PC-3 (cell line): ENCODE data around the gene ABCB8. TPM values are rescaled to one million over a fixed set of nuclear protein-coding genes. Genes with fewer than 3 reads are reported as not detected.

Experiments
- ATAC-seq: fragments of 200-7000 bp; cut with Tn5 transposase; 2 replicates; pipeline ENCODE4 v1.9.1; 2020; ENCODE audit warnings: mild to moderate bottlenecking, moderate library complexity
- BruUV-seq: library from RNA; stranded (reverse); fragments of 400-500 nt; replicated peaks from 2 replicates; lab custom pipeline; 2021; lab: Mats Ljungman, UMichigan
- CTCF ChIA-PET: fragments of 300-600 bp; sonication (Branson Sonifier 250); formaldehyde crosslinking; loops from one replicate; lab custom pipeline; 2022; ENCODE audit warnings: antibody characterized with exemption; lab: Charles Lee
- POLR2A ChIA-PET: fragments of 300-600 bp; sonication (Branson Sonifier 250); formaldehyde crosslinking; loops from one replicate; lab custom pipeline; 2022; ENCODE audit warnings: antibody characterized with exemption; ENCODE audit not compliant: unreplicated experiment; lab: Charles Lee
- DNase-seq: peaks from one replicate; pipeline ENCODE4 v3.0.0-alpha.2; 2015
- H2AFZ ChIP-seq: fragments of 300-600 bp; sonication (generic); 2 replicates; pipeline ENCODE4 v1.6.0; 2016; ENCODE audit warnings: antibody characterized with exemption, low read length
- H3F3A ChIP-seq: fragments of 300-600 bp; sonication (generic); one replicate; pipeline ENCODE4 v1.6.0; 2017; ENCODE audit warnings: antibody characterized with exemption, low read length, control low read depth, mild to moderate bottlenecking; ENCODE audit not compliant: unreplicated experiment
- H3K27ac ChIP-seq: fragments of 300-600 bp; sonication (generic); 2 replicates; pipeline ENCODE4 v1.5.1; 2016; ENCODE audit warnings: mild to moderate bottlenecking, low read length
- H3K27me3 ChIP-seq: fragments of 300-600 bp; sonication (generic); 2 replicates; pipeline ENCODE4 v1.6.1; 2016; ENCODE audit warnings: low read length, mixed read lengths
- H3K36me3 ChIP-seq: fragments of 300-600 bp; sonication (generic); 2 replicates; pipeline ENCODE4 v1.6.1; 2016; ENCODE audit warnings: low read depth, mixed run types, low read length, mixed read lengths
- H3K4me1 ChIP-seq: fragments of 300-600 bp; sonication (generic); 2 replicates; pipeline ENCODE4 v1.5.1; 2016; ENCODE audit warnings: low read length; ENCODE audit not compliant: insufficient read depth
- H3K4me2 ChIP-seq: fragments of 300-600 bp; sonication (generic); 2 replicates; pipeline ENCODE4 v1.6.0; 2016; ENCODE audit warnings: low read length
- H3K4me3 ChIP-seq: fragments of 300-600 bp; sonication (generic); 2 replicates; pipeline ENCODE4 v1.5.1; 2016; ENCODE audit warnings: mild to moderate bottlenecking, low read length, mixed read lengths
- H3K79me2 ChIP-seq: fragments of 300-600 bp; sonication (generic); 2 replicates; pipeline ENCODE4 v1.6.1; 2017; ENCODE audit warnings: low read length, mixed read lengths
- H3K9ac ChIP-seq: fragments of 300-600 bp; sonication (generic); 2 replicates; pipeline ENCODE4 v1.6.0; 2016; ENCODE audit warnings: mild to moderate bottlenecking, low read length
- H3K9me2 ChIP-seq: fragments of 300-600 bp; sonication (generic); replicated peaks from 2 replicates; pipeline ENCODE4 v1.6.1; 2016; ENCODE audit warnings: mixed run types, low read length, mixed read lengths
- H3K9me3 ChIP-seq: fragments of 300-600 bp; sonication (generic); 2 replicates; pipeline ENCODE4 v1.6.1; 2016; ENCODE audit warnings: low read length, mixed read lengths
- H4K20me1 ChIP-seq: fragments of 300-600 bp; sonication (generic); 2 replicates; pipeline ENCODE4 v1.6.1; 2016; ENCODE audit warnings: low read length, mixed read lengths
- EZH2 ChIP-seq: fragments of 300-600 bp; sonication (generic); IDR thresholded peaks from one replicate; pipeline ENCODE4 v1.6.1; 2017; ENCODE audit warnings: antibody characterized with exemption, mild to moderate bottlenecking, low read length; ENCODE audit not compliant: unreplicated experiment
- EZH2phosphoT487 ChIP-seq: fragments of 300-600 bp; sonication (generic); IDR thresholded peaks from 2 replicates; pipeline ENCODE4 v1.6.1; 2018; ENCODE audit warnings: mild to moderate bottlenecking, antibody characterized with exemption, low read length, borderline replicate concordance
- intact Hi-C: fragments of 100-400 bp; cut with micrococcal nuclease; formaldehyde crosslinking; loops from 2 replicates; pipeline ENCODE4 v1.9.0; 2023
- total RNA-seq: library from RNA; depleted of rRNA; stranded (reverse); fragments of >200 nt; gene quantifications from 2 replicates; pipeline ENCODE4 v1.2.3, GENCODE V29; 2014
- TF ChIP-seq, protein P1 (sequence below): fragments of 300-600 bp; sonication (generic); conservative IDR thresholded peaks from 2 replicates; pipeline ENCODE4 v1.5.1; 2017; ENCODE audit warnings: antibody characterized with exemption, low read depth, mild to moderate bottlenecking, low read length

Gene ABCB8
- total RNA-seq, 1 experiment from 2014 or later, result 58.4 TPM

DNA sequence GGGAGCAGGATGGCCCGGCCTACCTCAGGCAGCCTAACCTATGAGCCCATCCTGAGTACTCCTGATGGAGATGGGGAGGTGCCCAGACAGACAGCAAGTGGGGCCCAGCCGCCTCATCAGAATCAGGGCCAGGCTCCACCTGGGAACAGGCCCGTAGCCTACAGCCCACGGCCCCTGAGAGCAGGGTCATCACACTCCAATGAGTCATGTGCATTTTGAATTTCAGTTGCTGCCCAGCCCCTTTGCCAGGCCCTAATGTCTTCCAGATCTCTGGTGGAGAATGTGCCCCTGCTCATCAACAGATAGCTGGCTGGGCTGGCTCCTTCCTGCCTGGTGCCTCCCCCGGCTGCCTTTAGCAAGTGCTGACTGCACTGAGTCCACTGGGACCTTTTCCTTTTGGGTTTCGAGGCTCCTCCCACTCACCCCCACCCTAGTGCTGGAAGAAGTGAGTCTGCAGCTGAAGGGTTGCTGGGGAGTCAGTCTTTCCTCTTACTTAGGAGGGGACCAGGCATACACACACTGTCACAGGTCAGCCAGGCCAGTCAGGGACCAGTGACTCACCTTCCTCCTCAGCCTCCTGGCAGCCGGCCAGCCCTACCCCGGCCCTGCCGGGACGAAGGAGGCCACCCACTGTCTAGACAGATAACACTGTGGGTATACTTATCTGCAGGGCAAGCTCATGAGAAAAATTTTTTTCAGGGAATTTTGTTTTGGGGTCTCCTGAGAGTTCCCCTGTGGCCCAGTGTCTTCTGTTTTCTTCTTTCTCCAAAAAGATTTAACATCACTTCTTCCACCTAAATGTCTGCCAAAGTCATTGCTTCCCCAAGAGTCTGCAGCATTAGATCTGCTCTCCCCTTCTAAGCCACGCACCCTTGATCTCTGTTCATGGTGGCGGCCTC, 10.9 kb downstream of the ABCB8 start:
- ChIA-PET POLR2A (no interaction called here), CTCF (no interaction called here)
- H3K4me2 ChIP-seq, result peak overlapping the region; percentile 61
- no peaks in the 10 kb centered on the region for H4K20me1 ChIP-seq
- intact Hi-C loops, result no loop called here
- no peaks in the 10 kb centered on the region for H3F3A ChIP-seq
- no peaks in the 10 kb centered on the region for H3K9me3 ChIP-seq
- H3K9me2 ChIP-seq, result no peaks in the 10 kb centered on the region
- ATAC-seq (peak; percentile 92), DNase-seq (peak; percentile 80)
- H3K4me3 ChIP-seq, result no peak overlapping the region
- H3K27ac ChIP-seq, result peak overlapping the region; percentile 70
- H3K27me3 ChIP-seq, result no peaks in the 10 kb centered on the region
- TF ChIP-seq EZH2 (no peak), EZH2phosphoT487 (no peak)
- TF ChIP-seq, protein P1, sequence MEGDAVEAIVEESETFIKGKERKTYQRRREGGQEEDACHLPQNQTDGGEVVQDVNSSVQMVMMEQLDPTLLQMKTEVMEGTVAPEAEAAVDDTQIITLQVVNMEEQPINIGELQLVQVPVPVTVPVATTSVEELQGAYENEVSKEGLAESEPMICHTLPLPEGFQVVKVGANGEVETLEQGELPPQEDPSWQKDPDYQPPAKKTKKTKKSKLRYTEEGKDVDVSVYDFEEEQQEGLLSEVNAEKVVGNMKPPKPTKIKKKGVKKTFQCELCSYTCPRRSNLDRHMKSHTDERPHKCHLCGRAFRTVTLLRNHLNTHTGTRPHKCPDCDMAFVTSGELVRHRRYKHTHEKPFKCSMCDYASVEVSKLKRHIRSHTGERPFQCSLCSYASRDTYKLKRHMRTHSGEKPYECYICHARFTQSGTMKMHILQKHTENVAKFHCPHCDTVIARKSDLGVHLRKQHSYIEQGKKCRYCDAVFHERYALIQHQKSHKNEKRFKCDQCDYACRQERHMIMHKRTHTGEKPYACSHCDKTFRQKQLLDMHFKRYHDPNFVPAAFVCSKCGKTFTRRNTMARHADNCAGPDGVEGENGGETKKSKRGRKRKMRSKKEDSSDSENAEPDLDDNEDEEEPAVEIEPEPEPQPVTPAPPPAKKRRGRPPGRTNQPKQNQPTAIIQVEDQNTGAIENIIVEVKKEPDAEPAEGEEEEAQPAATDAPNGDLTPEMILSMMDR, result no peak
- H3K4me1 ChIP-seq, result peaks cover 18% of the 10 kb centered on the region
- H3K79me2 ChIP-seq, result no peaks in the 10 kb centered on the region
- H2AFZ ChIP-seq, result no peak overlapping the region
- H3K36me3 ChIP-seq, result no peaks in the 10 kb centered on the region; the same call in 1 of the 2 replicates
- no TSS peak for BruUV-seq
- peak overlapping the region; percentile 40 for H3K9ac ChIP-seq

DNA sequence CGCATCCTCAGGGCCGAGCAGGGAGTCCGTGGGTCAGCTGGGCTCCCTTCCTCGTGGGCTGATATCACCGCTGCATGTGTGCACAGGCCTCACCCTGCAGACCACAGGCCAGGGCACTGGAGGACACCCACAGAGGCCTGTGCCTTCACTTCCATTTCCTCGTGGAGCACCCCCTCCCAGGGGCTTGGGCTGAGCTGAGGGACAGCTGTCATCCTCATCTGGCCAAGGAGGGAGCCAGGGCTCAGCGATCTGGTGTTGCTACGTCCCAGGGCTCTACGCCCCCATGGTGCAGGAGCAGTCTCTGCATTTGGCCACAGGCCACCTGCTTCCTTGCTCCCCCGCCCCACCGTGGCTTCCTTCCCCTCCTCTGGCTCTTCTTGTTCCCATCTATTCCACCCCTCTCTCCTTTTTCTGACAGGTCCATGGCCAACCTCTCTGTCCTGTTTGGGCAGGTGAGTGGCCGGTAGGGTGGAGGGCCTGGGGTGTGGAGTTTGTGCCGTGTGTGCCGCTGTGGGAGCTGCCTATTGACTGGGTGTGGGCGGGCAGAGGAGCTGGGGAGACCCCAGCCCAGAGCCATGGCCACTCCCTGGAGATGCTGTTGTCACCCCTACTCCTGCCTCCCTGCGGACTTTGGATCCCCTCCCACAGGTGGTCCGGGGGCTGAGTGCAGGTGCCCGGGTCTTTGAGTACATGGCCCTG, 11.7 kb downstream of the ABCB8 start:
- Histone ChIP-seq H3K79me2 (no peaks in the 10 kb centered on the region), H3K4me1 (peaks cover 18% of the 10 kb centered on the region), H3K36me3 (no peaks in the 10 kb centered on the region; the same call in 1 of the 2 replicates), H3F3A (no peaks in the 10 kb centered on the region), H3K4me3 (no peak overlapping the region), H3K9me2 (no peaks in the 10 kb centered on the region), H4K20me1 (no peaks in the 10 kb centered on the region), H3K27ac (peak overlapping the region; percentile 5), H3K4me2 (no peak overlapping the region), H2AFZ (no peak overlapping the region), H3K9ac (no peak overlapping the region), H3K9me3 (no peaks in the 10 kb centered on the region), H3K27me3 (no peaks in the 10 kb centered on the region)
- ChIA-PET POLR2A (no interaction called here), CTCF (no interaction called here)
- BruUV-seq, result no TSS peak
- intact Hi-C loops, result no loop called here
- ATAC-seq, result no peak
- TF ChIP-seq, protein P1, result no peak
- TF ChIP-seq EZH2 (no peak), EZH2phosphoT487 (no peak)
- no peak for DNase-seq
